Fibroblast of lung (primary cell): ENCODE data around the gene KIAA0753. TPM values are rescaled to one million over a fixed set of nuclear protein-coding genes. Genes with fewer than 3 reads are reported as not detected.

Experiments
- DNase-seq, 2 donors: peaks; one replicate each; pipeline versions ENCODE4 v3.0.0 to v3.0.0-alpha.2; 2010; ENCODE audit warnings: low read depth in 2 of 2
- H2AFZ ChIP-seq: 2 replicates; pipeline ENCODE4 v1.5.1; 2012; ENCODE audit warnings: low read length, control low read depth, inconsistent platforms
- H3K27ac ChIP-seq: 2 replicates; pipeline ENCODE4 v1.5.1; 2011; ENCODE audit warnings: low read length, control low read depth; ENCODE audit not compliant: insufficient read depth
- H3K27me3 ChIP-seq: 2 replicates; pipeline ENCODE4 v1.5.1; 2011; ENCODE audit warnings: mild to moderate bottlenecking, low read length; ENCODE audit not compliant: control insufficient read depth, insufficient read depth
- H3K36me3 ChIP-seq: 2 replicates; pipeline ENCODE4 v1.5.1; 2011; ENCODE audit warnings: low read length; ENCODE audit not compliant: control insufficient read depth, insufficient read depth
- H3K4me1 ChIP-seq: 2 replicates; pipeline ENCODE4 v1.5.1; 2011; ENCODE audit warnings: low read length; ENCODE audit not compliant: control insufficient read depth, insufficient read depth; ENCODE audit errors: extremely low read depth
- H3K4me2 ChIP-seq: 2 replicates; pipeline ENCODE4 v1.5.1; 2011; ENCODE audit warnings: low read length, control low read depth; ENCODE audit not compliant: insufficient read depth; ENCODE audit errors: extremely low read depth
- H3K4me3 ChIP-seq, 4 experiments: fragments of 200-600 bp in 1 of 4; sonication (generic) in 1 of 4; replicated peaks in 1 of 4; 2 replicates each; pipeline ENCODE4 v1.5.1; 2011 to 2016; ENCODE audit warnings: low read length in 4 of 4, low read depth in 3 of 4, mild to moderate bottlenecking in 3 of 4, control low read depth in 2 of 4, inconsistent platforms in 1 of 4, mixed read lengths in 1 of 4; ENCODE audit not compliant: insufficient read depth in 1 of 4; ENCODE audit errors: control extremely low read depth in 1 of 4
- H3K79me2 ChIP-seq: 2 replicates; pipeline ENCODE4 v1.5.1; 2012; ENCODE audit warnings: mild to moderate bottlenecking, low read length, inconsistent platforms; ENCODE audit not compliant: control insufficient read depth, insufficient read depth
- H3K9ac ChIP-seq: 2 replicates; pipeline ENCODE4 v1.5.1; 2011; ENCODE audit warnings: mild to moderate bottlenecking, low read length, control low read depth; ENCODE audit not compliant: insufficient read depth
- H3K9me3 ChIP-seq: 2 replicates; pipeline ENCODE4 v1.5.1; 2012; ENCODE audit warnings: low read depth, low read length; ENCODE audit not compliant: control insufficient read depth, insufficient read depth
- H4K20me1 ChIP-seq: 2 replicates; pipeline ENCODE4 v1.5.1; 2011; ENCODE audit warnings: low read length; ENCODE audit not compliant: control insufficient read depth, insufficient read depth; ENCODE audit errors: extremely low read depth
- EZH2 ChIP-seq: IDR thresholded peaks from 2 replicates; pipeline ENCODE4 v1.5.1; 2012; ENCODE audit warnings: low read length, control low read depth, mild to moderate bottlenecking; ENCODE audit errors: missing control alignments
- polyA plus RNA-seq, 2 donors: library from polyadenylated mRNA; depleted of rRNA in 1 of 2; stranded (reverse) in 1 of 2; unstranded in 1 of 2; fragments of >200 nt; gene quantifications; 2 replicates each; pipeline ENCODE4 v1.2.1, GENCODE V29; 2011 to 2012; ENCODE audit warnings: missing spikeins in 1 of 2
- total RNA-seq: library from RNA; depleted of rRNA; stranded (reverse); fragments of >200 nt; gene quantifications from 2 replicates; pipeline ENCODE4 v1.2.1, GENCODE V29; 2014
- TF ChIP-seq, protein P1 (sequence below), 2 donors: IDR thresholded peaks in 1 of 2; conservative IDR thresholded peaks in 1 of 2; 1 replicate in 1 of 2; 2 replicates in 1 of 2; pipeline ENCODE4 v1.5.1; 2011 to 2012; ENCODE audit warnings: low read length in 2 of 2, control low read depth in 1 of 2, inconsistent platforms in 1 of 2, low read depth in 1 of 2, mild to moderate bottlenecking in 1 of 2

KIAA0753 gene
- total and polyA plus RNA-seq, 2 donors (not counting 1 experiment from before 2014, with no cell fraction given) = 5.8 to 12.9 TPM

DNA sequence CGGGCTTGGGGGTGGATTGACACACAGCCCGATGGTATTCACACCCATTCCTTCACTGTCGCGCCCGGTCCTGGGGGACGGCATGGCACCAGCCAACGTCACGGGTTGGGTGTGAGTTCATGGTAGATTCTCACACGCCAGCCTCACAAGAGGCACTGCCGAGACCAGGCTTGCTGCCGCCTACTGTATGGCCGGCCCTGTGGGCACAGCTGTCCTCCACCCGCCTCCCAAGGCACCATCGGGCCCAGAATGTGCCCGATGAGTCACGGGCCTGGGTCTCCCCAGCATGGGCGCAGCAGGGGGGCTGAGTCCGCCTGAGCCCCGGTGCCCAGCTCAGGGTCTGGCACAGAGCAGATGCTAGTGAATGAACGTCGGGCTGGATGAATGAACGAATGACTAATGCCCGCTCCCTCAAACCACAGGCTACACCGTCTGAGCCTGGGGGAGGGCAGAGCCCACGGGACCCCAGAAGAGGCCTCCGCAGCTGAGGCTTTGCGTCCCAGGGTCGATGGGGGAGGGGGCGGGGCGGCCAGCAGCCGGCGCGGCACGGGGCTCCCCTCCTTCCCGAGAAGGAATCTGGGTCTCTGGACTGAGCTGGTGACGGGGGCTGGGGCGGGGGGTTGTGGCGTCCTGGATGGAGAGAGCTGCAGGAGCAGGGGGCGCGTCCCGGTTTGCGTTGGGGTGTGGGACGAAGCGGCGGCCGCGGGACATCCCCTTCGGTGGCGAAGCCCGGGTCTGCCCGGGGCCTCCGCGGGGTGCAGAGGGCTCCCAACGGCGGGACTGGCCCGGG lies 85.0 kb downstream of the KIAA0753 start:
- DNase-seq = peak in 1 of 2 donors; percentile 65
- Histone ChIP-seq H3K4me2 (peak overlapping the region; percentile 78), H2AFZ (no peak overlapping the region), H3K27ac (no peak overlapping the region), H3K4me3 (peak overlapping the region; percentile 17 to 50 (median 28)), H4K20me1 (no peaks in the 10 kb centered on the region), H3K79me2 (no peaks in the 10 kb centered on the region), H3K9me3 (no peaks in the 10 kb centered on the region), H3K36me3 (no peaks in the 10 kb centered on the region), H3K4me1 (no peaks in the 10 kb centered on the region), H3K27me3 (peaks cover 37% of the 10 kb centered on the region), H3K9ac (peak overlapping the region; percentile 30)
- TF ChIP-seq, protein P1, sequence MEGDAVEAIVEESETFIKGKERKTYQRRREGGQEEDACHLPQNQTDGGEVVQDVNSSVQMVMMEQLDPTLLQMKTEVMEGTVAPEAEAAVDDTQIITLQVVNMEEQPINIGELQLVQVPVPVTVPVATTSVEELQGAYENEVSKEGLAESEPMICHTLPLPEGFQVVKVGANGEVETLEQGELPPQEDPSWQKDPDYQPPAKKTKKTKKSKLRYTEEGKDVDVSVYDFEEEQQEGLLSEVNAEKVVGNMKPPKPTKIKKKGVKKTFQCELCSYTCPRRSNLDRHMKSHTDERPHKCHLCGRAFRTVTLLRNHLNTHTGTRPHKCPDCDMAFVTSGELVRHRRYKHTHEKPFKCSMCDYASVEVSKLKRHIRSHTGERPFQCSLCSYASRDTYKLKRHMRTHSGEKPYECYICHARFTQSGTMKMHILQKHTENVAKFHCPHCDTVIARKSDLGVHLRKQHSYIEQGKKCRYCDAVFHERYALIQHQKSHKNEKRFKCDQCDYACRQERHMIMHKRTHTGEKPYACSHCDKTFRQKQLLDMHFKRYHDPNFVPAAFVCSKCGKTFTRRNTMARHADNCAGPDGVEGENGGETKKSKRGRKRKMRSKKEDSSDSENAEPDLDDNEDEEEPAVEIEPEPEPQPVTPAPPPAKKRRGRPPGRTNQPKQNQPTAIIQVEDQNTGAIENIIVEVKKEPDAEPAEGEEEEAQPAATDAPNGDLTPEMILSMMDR (conservative IDR thresholded peaks at IDR 0.05 in 1 of 2, IDR thresholded peaks at IDR 0.05 in 1 of 2; ENCODE audit: low read depth in 1 of 2, low read length in 2 of 2) = no peak
- TF ChIP-seq EZH2 = peak; percentile 89

DNA sequence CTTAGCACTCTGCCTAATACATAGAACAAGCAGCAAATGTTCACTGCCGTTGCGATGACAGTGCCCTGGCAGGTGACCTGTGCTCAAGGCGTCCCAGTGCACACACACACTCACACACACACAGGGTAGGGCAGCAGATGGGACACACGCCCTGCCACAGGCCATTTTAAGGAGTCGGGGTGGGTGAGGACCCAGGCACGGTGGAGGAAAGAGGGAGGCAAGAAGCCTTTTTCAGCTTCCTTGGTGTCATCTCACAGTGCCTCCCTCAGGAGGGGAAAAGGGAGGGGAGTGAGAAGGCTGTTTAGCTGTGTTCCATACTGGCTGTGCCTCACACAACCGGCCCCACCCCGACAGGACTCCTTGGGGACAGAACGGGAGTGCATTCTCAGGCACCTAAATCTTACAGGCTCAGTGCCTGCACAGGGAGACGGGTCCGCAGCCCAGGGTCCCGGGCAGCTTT lies 85.6 kb downstream of the KIAA0753 start:
- no peaks in the 10 kb centered on the region for H3K9me3 ChIP-seq
- H3K27me3 ChIP-seq = peaks cover 37% of the 10 kb centered on the region
- no peaks in the 10 kb centered on the region for H3K4me1 ChIP-seq
- no peak overlapping the region for H3K27ac ChIP-seq
- H3K4me3 ChIP-seq = peak overlapping the region in 2 of 4 experiments; percentile 31 to 50
- H3K4me2 ChIP-seq = no peak overlapping the region
- H4K20me1 ChIP-seq = no peaks in the 10 kb centered on the region
- DNase-seq = no peak
- H3K36me3 ChIP-seq = no peaks in the 10 kb centered on the region
- H3K9ac ChIP-seq = no peak overlapping the region
- H3K79me2 ChIP-seq = no peaks in the 10 kb centered on the region
- TF ChIP-seq, protein P1 (conservative IDR thresholded peaks at IDR 0.05 in 1 of 2, IDR thresholded peaks at IDR 0.05 in 1 of 2; ENCODE audit: low read depth in 1 of 2, low read length in 2 of 2) = no peak
- no peak for TF ChIP-seq EZH2
- H2AFZ ChIP-seq = no peak overlapping the region

- TF ChIP-seq, protein P1 (conservative IDR thresholded peaks at IDR 0.05 in 1 of 2, IDR thresholded peaks at IDR 0.05 in 1 of 2; ENCODE audit: low read depth in 1 of 2, low read length in 2 of 2) = no peak
- TF ChIP-seq EZH2 = no peak
- no peaks in the 10 kb centered on the region for H4K20me1 ChIP-seq
- H3K4me3 ChIP-seq = no peak overlapping the region
- DNase-seq = no peak
- H3K36me3 ChIP-seq = no peaks in the 10 kb centered on the region
- no peaks in the 10 kb centered on the region for H3K9me3 ChIP-seq
- no peaks in the 10 kb centered on the region for H3K79me2 ChIP-seq
- H3K4me2 ChIP-seq = no peak overlapping the region
- no peak overlapping the region for H3K27ac ChIP-seq
- no peak overlapping the region for H2AFZ ChIP-seq
- H3K9ac ChIP-seq = no peak overlapping the region
- H3K4me1 ChIP-seq = no peaks in the 10 kb centered on the region
- peaks cover 37% of the 10 kb centered on the region for H3K27me3 ChIP-seq
Observed at GRCh38 chr17:6554342-6554741, 86.2 kb downstream of the KIAA0753 start.
